ENCODE data around the gene MPRIP. TPM values are rescaled to one million over a fixed set of nuclear protein-coding genes. Genes with fewer than 3 reads are reported as not detected.

Gene MPRIP
- total and polyA plus RNA-seq, 2 of the 13 experiments (the other 11 are each of a cell fraction or from before 2014, with no cell fraction given): 50.2 to 52.4 TPM

DNA sequence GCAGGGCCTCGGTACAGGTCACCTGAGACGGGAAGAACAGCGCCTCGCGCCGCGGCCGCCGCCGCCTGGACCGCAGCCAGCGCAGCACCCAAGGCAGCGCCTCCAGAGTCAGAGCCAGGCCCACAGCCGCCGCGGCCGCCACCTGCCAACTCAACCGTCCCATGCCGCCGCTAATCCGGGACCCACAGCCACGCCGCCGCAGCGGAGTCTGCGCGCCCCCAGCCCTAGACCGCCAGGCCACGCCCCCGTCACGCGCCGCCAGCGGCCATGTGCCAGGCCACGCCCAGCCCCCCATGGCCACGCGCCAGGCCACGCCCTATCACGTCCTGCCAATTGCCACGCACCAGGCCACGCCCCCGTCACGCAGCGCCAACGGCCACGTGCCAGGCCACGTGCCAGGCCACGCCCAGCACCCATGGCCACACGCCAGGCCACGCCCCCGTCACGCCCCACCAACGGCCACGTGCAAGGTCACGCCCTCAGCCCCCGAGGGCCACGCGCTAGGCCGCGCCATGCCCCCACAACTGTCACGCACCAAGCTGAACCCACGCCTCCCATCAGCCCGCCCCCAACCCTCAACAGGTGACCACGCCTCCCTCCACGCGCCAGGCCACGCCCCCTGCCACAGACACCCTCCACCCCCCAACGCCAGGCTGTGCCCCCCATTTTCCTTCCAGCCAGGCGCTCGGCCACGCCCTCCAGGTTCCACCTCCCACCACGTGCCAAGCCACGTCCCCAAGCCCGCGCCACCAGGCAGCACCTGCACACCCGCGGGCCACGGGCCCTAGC is 164.1 kb downstream of the MPRIP start, which contains the start of gene PLD6 (continued):
- TF ChIP-seq FIP1L1 (IDR thresholded peaks at IDR 0.05; ENCODE audit: borderline replicate concordance, insufficient read depth, low read depth, low read length) (no peak), IKZF1 (IDR thresholded peaks at IDR 0.05) (no peak), NCOR1 (IDR thresholded peaks at IDR 0.05; ENCODE audit: borderline replicate concordance, low read length) (peak; percentile 57; the same call in 1 of the 2 replicates), TSC22D2 (CRISPR knock-in tag; IDR thresholded peaks at IDR 0.05; ENCODE audit: borderline replicate concordance) (0 out of 2 replicates have a peak, but pooled peaks have one; percentile 19), ARNT2 (CRISPR knock-in tag; IDR thresholded peaks at IDR 0.05; ENCODE audit: low read depth) (peak; percentile 98), HOXA7 (CRISPR knock-in tag; IDR thresholded peaks at IDR 0.05) (peak; percentile 82; the same call in 1 of the 2 replicates), ZNF232 (CRISPR knock-in tag; IDR thresholded peaks at IDR 0.05; ENCODE audit: borderline replicate concordance) (peak; percentile 12; the same call in 1 of the 2 replicates), SYNCRIP (IDR thresholded peaks at IDR 0.05; ENCODE audit: insufficient read depth, low read depth, low read length) (no peak), ZNF616 (CRISPR knock-in tag; IDR thresholded peaks at IDR 0.05; ENCODE audit: low read depth) (peak; percentile 98), YY1 (IDR thresholded peaks at IDR 0.05; ENCODE audit: insufficient read depth, insufficient replicate concordance, low read depth, low read length) (peak; percentile 38), SOX6 (IDR thresholded peaks at IDR 0.05) (no peak), SOX6 (CRISPR knock-in tag; IDR thresholded peaks at IDR 0.05) (peak; percentile 66), SP4 (CRISPR knock-in tag; IDR thresholded peaks at IDR 0.05) (peak; percentile 100), ZNF234 (CRISPR knock-in tag; conservative IDR thresholded peaks at IDR 0.05) (peak; percentile 97), ZNF430 (CRISPR knock-in tag; IDR thresholded peaks at IDR 0.05) (peak; percentile 68; the same call in 1 of the 2 replicates), CREB1 (IDR thresholded peaks at IDR 0.05) (peak; percentile 85), CREB1 (CRISPR knock-in tag; IDR thresholded peaks at IDR 0.05) (no peak), ZNF782 (CRISPR knock-in tag; IDR thresholded peaks at IDR 0.05; ENCODE audit: borderline replicate concordance) (peak; percentile 76), MIER3 (CRISPR knock-in tag; IDR thresholded peaks at IDR 0.05; ENCODE audit: borderline replicate concordance) (peak; percentile 38; the same call in 1 of the 2 replicates), MZF1 (CRISPR knock-in tag; IDR thresholded peaks at IDR 0.05; ENCODE audit: borderline replicate concordance) (no peak), CENPT (CRISPR knock-in tag; IDR thresholded peaks at IDR 0.05; ENCODE audit: low read depth) (peak; percentile 99), PHF20 (CRISPR knock-in tag; IDR thresholded peaks at IDR 0.05) (no peak; the same call in 1 of the 2 replicates)
- TF ChIP-seq, protein P1, sequence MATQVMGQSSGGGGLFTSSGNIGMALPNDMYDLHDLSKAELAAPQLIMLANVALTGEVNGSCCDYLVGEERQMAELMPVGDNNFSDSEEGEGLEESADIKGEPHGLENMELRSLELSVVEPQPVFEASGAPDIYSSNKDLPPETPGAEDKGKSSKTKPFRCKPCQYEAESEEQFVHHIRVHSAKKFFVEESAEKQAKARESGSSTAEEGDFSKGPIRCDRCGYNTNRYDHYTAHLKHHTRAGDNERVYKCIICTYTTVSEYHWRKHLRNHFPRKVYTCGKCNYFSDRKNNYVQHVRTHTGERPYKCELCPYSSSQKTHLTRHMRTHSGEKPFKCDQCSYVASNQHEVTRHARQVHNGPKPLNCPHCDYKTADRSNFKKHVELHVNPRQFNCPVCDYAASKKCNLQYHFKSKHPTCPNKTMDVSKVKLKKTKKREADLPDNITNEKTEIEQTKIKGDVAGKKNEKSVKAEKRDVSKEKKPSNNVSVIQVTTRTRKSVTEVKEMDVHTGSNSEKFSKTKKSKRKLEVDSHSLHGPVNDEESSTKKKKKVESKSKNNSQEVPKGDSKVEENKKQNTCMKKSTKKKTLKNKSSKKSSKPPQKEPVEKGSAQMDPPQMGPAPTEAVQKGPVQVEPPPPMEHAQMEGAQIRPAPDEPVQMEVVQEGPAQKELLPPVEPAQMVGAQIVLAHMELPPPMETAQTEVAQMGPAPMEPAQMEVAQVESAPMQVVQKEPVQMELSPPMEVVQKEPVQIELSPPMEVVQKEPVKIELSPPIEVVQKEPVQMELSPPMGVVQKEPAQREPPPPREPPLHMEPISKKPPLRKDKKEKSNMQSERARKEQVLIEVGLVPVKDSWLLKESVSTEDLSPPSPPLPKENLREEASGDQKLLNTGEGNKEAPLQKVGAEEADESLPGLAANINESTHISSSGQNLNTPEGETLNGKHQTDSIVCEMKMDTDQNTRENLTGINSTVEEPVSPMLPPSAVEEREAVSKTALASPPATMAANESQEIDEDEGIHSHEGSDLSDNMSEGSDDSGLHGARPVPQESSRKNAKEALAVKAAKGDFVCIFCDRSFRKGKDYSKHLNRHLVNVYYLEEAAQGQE (IDR thresholded peaks at IDR 0.05; ENCODE audit: borderline replicate concordance in 1 of 2, low read depth in 1 of 2, low read length in 2 of 2): no peak
- TF ChIP-seq, protein P2, sequence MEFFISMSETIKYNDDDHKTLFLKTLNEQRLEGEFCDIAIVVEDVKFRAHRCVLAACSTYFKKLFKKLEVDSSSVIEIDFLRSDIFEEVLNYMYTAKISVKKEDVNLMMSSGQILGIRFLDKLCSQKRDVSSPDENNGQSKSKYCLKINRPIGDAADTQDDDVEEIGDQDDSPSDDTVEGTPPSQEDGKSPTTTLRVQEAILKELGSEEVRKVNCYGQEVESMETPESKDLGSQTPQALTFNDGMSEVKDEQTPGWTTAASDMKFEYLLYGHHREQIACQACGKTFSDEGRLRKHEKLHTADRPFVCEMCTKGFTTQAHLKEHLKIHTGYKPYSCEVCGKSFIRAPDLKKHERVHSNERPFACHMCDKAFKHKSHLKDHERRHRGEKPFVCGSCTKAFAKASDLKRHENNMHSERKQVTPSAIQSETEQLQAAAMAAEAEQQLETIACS (CRISPR knock-in tag; IDR thresholded peaks at IDR 0.05): 0 out of 2 replicates have a peak, but pooled peaks have one; percentile 12
- TF ChIP-seq, protein P3, sequence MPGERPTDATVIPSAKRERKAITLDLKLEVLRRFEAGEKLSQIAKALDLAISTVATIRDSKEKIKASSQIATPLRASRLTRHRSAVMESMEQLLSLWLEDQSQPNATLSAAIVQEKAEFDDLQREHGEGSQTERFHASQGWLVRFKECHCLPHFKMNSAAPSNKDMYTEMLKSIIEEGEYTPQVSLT (CRISPR knock-in tag; IDR thresholded peaks at IDR 0.05; ENCODE audit: borderline replicate concordance, low read depth): peak; percentile 88; the same call in 1 of the 2 replicates
